ENCODE results near the gene SMIM27. TPM values are rescaled to one million over a fixed set of nuclear protein-coding genes. Genes with fewer than 3 reads are reported as not detected.

The SMIM27 gene
- total and polyA plus RNA-seq, 2 of the 8 experiments (the other 6 are each of a cell fraction or from before 2014, with no cell fraction given), result 3.6 to 18.1 TPM

DNA sequence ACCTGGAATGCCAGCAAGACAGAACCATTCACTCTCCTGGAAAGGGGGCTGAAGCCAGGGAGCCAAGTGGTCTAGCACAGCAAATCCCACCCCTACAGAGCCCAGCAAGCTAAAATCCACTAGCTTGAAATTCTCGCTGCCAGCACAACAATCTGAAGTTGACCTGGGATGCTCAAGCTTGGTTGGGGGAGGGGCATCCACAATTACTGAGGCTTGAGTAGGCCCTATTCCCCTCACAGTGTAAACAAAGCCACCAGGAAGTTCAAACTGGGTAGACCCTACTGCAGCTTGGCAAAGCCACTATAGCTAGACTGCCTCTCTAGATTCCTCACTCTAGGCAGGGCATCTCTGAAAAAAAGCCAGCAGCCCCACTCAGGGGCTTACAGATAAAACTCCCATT is 43.4 kb upstream of the SMIM27 start (continued):
- TF ChIP-seq, protein P1, sequence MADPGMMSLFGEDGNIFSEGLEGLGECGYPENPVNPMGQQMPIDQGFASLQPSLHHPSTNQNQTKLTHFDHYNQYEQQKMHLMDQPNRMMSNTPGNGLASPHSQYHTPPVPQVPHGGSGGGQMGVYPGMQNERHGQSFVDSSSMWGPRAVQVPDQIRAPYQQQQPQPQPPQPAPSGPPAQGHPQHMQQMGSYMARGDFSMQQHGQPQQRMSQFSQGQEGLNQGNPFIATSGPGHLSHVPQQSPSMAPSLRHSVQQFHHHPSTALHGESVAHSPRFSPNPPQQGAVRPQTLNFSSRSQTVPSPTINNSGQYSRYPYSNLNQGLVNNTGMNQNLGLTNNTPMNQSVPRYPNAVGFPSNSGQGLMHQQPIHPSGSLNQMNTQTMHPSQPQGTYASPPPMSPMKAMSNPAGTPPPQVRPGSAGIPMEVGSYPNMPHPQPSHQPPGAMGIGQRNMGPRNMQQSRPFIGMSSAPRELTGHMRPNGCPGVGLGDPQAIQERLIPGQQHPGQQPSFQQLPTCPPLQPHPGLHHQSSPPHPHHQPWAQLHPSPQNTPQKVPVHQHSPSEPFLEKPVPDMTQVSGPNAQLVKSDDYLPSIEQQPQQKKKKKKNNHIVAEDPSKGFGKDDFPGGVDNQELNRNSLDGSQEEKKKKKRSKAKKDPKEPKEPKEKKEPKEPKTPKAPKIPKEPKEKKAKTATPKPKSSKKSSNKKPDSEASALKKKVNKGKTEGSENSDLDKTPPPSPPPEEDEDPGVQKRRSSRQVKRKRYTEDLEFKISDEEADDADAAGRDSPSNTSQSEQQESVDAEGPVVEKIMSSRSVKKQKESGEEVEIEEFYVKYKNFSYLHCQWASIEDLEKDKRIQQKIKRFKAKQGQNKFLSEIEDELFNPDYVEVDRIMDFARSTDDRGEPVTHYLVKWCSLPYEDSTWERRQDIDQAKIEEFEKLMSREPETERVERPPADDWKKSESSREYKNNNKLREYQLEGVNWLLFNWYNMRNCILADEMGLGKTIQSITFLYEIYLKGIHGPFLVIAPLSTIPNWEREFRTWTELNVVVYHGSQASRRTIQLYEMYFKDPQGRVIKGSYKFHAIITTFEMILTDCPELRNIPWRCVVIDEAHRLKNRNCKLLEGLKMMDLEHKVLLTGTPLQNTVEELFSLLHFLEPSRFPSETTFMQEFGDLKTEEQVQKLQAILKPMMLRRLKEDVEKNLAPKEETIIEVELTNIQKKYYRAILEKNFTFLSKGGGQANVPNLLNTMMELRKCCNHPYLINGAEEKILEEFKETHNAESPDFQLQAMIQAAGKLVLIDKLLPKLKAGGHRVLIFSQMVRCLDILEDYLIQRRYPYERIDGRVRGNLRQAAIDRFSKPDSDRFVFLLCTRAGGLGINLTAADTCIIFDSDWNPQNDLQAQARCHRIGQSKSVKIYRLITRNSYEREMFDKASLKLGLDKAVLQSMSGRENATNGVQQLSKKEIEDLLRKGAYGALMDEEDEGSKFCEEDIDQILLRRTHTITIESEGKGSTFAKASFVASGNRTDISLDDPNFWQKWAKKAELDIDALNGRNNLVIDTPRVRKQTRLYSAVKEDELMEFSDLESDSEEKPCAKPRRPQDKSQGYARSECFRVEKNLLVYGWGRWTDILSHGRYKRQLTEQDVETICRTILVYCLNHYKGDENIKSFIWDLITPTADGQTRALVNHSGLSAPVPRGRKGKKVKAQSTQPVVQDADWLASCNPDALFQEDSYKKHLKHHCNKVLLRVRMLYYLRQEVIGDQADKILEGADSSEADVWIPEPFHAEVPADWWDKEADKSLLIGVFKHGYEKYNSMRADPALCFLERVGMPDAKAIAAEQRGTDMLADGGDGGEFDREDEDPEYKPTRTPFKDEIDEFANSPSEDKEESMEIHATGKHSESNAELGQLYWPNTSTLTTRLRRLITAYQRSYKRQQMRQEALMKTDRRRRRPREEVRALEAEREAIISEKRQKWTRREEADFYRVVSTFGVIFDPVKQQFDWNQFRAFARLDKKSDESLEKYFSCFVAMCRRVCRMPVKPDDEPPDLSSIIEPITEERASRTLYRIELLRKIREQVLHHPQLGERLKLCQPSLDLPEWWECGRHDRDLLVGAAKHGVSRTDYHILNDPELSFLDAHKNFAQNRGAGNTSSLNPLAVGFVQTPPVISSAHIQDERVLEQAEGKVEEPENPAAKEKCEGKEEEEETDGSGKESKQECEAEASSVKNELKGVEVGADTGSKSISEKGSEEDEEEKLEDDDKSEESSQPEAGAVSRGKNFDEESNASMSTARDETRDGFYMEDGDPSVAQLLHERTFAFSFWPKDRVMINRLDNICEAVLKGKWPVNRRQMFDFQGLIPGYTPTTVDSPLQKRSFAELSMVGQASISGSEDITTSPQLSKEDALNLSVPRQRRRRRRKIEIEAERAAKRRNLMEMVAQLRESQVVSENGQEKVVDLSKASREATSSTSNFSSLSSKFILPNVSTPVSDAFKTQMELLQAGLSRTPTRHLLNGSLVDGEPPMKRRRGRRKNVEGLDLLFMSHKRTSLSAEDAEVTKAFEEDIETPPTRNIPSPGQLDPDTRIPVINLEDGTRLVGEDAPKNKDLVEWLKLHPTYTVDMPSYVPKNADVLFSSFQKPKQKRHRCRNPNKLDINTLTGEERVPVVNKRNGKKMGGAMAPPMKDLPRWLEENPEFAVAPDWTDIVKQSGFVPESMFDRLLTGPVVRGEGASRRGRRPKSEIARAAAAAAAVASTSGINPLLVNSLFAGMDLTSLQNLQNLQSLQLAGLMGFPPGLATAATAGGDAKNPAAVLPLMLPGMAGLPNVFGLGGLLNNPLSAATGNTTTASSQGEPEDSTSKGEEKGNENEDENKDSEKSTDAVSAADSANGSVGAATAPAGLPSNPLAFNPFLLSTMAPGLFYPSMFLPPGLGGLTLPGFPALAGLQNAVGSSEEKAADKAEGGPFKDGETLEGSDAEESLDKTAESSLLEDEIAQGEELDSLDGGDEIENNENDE (IDR thresholded peaks at IDR 0.05; ENCODE audit: insufficient replicate concordance, low read length), result no peak
- no peak for TF ChIP-seq CBX8 (IDR thresholded peaks at IDR 0.05; ENCODE audit: borderline replicate concordance, low read depth, low read length)
- no peak for TF ChIP-seq FOSL1 (IDR thresholded peaks at IDR 0.05; ENCODE audit: insufficient read depth, low read depth, low read length)

Data from H1 (cell line).